DMS153 treated with DMSO at 0.1 percent for 48 hours (cell line): ENCODE measurements around the gene ARMC9.

Experiments used
- DNase-seq: peaks from one replicate; lab custom pipeline; 2025; ENCODE audit not compliant: unreplicated experiment; lab: John Stamatoyannopoulos, UW

Gene ARMC9

DNA sequence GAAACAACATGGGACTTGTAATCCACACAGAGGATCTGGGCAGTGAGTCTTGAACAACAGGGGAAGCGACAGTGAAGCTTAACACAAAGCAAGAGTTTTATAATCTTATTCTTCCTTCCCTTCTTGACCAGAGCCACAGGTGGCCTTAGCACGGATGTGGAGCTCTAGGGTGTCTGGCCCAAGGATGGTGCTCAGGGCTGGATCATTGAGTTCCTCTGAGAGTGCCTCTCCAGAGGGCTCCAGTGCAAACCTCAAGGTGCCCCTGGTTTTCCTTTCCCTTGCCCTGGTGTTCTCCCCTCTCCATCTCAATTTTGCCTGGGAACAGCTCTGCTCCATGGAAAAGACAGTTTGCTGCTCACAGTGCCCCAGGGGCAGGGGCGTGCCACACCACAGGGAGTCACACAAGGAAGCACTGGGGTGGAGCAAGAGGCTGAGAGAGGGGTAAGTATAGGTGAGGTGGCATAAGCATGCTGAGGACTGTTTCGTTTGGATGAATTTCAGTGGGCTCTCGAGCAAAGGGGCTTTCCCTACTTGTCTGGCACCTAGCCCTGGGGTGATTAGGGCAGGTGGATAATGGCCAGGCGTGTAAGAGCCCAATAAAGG, 108.5 kb downstream of the ARMC9 start:
- DNase-seq = no peak

DNA sequence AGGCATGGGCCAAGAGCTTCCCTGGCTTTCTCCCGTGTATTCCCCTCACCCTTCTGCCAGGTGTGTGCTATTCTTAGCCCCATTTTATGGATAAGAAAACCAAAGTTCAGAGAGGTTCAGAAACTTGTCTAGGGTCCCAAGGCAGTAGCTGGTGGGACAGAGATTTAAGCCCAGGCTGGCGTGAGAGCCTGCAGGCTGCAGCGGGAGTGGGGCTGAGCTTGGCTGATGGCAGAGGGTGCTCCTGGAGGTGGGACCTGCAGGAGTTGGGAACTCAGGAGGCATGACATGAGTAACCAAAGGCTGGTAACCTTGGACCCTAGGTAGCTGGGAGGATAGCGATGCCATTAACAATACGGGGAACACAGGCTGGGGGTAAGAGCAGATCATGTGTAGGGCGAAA, 109.8 kb downstream of the ARMC9 start:
- no peak for DNase-seq

DNA sequence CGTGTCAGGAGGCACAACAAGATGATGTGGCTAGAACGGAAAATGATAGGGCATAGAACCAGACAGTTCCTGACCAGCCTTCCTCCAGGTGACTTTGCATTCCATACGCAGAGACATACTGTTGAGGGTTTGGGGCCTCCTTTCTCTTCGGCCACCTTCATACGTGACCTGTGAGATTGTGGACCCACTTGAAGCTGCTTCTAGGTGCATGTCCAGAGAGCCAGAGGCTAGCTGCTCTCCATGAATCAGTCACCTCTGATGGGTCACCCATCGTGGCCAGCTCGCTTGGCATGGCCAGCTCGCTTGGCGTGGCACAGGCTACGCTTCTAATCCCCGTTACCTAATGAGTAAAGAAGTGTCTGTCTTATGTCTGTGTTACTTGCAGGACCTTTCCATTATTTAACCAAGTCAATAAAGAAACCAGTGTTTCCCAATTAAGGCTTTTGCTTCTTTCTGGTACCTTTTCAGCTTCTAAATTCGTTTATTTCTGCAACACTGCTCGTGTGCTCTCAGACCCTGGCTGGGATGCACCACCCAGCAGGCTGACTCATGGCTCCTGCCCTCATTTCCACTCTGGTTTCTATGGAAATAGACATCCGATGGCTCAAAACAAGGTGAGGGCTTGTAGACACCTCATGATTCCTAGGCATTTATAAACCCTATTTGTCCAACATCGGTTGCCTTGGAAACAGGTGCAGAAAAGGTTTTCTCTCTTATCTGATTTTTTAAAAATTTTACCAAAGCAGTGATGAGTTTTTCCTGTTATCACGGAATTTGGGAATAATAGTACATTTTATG, 110.4 kb downstream of the ARMC9 start:
- no peak for DNase-seq

DNA sequence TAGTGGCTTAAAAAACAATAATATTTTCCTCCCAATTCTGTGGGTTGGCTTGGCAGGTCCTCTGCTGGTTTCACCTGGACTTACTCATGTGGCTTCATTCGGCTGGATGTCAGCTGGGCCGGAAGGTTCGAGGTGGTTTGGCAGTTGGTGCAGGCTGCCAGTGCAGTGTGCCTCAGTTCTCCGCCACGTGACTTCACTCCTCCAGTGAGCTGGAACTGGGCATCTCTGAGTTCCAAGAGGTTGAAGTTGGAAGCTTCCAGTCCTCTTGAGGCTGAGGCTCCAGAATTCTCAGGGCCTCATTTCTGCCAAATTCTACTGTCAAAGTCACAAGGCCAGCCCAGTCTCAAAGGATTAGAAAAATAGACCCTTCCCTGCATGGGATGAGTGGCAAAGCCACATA, 113.6 kb downstream of the ARMC9 start:
- no peak for DNase-seq

DNA sequence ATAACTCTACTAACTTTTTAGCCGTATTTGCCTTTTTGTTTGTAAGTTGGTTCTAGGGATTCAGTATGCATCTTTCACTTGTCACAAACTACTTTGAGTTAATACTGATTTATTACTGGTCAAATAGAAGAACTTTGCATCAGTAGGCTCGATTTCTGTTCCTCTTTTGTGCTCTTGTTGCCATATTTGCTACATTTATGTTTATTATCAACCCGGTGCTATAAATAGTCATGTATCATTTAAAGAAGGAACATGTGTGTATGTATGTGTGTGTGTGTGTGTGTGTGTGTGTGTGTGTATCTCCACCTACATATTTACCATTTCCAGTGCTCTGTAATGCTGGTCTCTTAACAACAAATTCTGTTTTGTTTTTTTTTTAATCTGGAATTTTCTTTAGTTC, 117.5 kb downstream of the ARMC9 start:
- DNase-seq = no peak

DNA sequence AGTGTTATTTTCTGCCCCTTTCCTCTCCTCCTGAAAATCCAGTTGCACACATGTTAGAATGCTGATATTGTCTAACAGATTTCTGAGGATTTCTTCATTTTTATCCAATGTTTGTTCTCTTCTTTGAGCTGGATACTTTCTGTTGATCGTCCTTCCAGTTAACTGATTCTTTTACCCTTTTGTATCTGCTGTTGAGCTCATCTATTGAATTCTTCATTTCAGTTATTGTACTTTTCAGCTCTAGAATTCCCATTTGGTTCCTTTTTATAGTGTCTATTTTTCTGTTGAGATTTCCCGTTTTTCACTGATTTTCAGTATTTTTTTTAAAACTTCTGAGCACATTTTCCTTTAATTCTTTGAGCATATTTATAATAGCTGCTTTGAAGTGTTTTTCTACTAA, 119.1 kb downstream of the ARMC9 start:
- DNase-seq = no peak

DNA sequence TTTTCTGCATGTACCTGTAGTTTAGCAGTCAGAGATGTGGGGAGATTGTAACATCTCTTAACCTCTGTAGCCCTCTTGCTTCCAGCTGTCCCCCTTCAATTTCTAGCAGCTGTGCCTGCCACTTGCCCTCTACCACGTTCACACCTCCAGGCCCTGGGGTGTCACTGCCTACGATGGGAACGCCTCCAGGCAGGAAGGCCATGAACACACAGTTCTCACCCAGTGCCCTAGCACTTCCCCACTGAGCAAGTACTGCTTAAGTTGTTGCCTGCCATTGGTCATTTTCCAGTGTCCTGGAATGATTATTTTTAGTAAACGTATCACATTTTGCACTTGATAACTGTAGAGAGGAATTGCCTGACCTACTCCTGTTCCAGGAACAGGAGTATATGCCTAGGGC, 120.0 kb downstream of the ARMC9 start:
- no peak for DNase-seq

DNA sequence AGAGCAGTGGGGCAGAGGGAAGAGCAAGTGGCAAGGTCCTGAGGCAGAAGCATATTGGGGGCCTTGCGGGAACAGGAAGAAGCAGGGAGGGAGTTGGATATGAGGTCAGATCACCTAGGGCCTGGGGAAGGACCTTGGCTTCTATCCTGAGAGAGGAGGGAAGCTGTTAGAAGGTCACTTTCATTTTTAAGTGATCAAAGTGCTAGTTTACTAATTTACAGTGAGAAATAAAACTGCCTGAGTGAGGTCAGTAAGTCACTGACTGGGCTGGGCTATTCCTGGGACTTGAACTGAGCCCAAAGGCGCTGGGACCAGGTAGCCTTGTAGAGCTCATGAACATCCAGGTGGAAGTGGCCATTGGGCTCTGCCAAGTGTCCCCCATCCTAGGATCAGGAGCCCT, 120.5 kb downstream of the ARMC9 start:
- DNase-seq = no peak

DNA sequence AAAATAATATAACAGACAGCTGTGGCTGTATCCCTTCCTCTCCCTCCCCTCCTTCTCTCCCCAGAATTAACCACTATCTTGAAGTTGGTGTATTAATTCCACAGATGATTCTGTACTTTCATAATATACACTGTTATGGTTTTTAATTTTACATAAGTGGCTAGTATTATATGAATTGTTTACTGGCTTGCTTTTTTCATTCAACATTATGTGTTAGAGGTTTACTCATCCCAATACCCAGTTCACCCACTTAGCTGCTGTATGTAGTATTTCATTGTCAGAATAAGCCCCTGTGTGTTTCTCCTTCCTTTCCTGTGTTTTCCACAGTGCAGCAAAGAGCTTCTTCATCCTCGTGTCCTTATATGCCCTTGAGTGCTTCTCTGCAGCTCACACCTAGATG, 121.4 kb downstream of the ARMC9 start:
- no peak for DNase-seq

DNA sequence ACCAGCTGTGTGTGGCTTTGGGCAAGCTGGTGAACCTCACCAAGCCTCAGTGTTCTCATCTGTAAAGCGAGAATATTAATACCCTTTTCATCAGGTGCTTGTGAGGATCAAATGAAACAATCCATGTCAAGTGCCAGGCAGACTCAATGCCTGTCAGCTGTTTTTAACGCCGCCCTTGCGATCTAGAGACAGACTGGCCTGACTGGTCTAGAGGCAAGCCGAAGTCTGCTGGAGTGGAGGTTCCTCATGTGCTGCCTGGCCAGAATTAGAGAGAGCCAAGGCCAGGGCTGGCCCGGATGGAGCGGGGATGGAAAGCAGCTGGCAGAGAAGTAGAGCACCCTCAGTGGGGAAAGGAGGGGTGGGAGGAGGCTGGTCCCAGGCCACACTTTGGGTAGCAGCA, 122.6 kb downstream of the ARMC9 start:
- DNase-seq = no peak

DNA sequence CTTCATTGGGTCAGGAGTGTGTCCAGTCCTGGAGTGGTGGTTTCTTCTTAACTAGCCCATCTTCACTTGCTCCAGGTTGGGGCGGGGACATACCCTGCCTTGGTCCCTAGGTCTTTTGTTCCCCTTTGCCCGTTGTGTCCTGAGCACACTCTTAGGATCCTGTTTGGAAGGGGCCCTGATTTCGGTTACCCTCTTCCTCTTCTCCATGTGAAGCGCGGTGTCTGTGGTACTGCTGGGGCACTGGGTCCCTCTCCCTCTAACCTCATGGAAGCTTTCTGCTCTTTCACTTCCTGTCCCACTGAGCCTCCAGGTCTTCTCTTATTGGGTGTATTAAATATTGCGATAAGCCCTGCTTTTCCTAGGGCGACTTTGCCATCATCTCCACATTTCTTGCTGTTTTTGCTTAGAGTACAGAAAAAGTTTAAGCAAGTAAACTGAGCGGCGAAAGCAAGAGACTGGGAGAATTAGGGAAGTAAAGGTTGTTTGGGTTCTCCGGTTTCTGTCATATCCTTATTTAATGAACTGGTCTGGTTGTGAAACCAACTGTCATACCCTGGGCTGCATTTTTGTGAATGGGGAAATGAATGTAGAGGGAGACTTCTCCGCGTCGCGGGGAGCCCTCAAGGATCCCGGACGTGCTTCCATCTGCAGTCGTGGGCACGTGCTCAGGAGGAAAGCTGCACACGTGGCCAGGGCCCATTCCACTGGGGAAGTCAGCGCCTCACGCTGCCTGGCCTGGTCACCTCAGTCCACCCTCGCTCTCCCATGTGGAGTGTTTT, 123.3 kb downstream of the ARMC9 start:
- DNase-seq = no peak

DNA sequence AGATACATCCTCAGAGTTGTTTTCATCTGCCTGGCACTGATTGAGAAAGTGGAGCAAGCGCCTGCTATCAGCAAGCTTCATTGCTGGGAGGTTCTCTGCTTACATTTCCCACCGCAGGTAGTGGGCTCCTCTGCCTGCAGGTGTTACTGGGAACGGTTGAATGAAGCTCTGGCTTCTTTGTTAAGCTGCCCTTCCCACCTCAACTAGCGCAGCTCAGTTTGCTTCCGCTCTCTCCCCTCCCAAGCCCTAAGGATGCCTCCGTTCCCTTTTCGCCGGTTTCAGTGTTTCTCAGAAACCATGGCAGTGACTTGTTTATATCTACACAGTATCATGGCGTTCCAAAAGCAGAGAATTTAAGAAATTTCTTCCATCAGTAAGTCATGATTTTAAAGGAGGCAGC, 124.9 kb downstream of the ARMC9 start:
- no peak for DNase-seq

DNA sequence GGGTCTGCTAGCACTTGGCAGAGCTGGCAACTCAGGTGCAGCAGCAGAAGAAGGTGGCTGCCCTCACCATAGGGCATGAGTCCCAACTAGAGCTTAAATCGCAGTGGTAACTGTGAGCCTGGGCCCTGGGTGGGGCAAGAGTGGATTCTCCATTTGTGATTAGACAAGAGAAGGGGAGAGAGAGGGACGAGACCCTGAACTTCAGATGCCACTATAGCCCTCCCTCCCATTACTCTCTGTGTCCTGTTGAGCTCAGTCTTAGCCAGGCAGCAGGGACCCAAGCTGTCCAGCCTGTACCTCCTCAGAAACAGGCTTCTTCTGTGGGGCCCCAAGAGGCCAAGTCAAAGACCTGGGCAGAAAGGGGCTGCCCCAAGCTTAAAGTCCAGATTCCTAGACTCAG, 127.4 kb downstream of the ARMC9 start:
- DNase-seq = no peak

DNA sequence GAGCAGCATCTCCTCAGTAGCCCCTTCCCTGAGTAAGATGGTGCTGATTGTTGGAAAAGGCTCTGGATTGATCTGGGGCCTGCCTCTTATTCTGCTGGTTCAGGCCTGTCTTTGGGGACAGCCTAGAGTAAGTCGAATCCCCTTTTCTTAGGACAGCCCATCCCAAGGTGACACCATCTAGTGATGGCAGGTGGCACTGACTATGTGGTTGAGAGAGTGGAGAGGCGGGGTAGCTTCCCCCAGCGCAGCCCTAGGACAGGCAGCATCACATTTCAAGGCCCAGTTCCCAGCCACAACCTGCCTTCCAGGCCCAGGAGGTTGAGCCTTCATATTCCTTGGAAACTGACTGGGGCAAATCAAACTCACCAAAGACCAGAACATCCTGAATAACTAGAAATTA, 128.0 kb downstream of the ARMC9 start:
- no peak for DNase-seq

DNA sequence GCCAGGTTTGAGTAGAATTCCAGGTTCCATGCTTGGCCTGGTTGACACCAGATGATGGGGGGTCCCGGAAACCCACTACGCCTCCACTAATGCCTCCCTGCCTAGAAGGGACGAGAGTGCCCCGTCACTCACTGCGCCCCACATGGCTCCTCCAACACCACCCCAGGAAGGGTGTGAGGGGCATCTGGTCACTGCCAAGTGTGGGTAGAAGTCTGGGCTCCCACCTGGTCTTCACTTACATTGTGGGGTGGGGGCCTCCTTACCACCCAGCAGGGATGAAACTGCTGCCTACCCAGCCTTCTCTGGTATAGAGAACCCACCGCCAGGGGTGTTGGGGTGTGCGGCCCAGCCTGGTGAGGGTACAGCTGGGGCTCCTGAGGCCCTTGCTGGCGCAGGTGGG, 131.9 kb downstream of the ARMC9 start:
- DNase-seq = no peak

DNA sequence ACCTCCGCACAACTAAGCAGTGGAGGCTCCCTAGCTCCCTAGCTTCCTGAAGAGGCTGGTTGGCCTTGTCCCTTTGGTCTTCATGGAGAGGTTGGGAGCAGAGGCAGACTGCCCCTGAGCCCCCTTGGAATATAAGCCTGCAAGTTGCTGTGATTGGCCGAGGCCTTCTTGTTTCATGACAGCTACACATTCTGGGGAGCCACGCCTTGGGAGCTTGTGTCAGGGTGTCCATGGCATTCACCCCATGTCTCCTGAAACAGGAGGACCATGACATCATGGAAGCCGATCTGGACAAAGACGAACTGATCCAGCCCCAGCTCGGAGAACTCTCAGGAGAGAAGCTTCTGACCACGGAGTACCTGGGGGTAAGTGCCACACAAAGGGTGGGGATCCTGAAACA, 133.1 kb downstream of the ARMC9 start:
- DNase-seq = no peak

DNA sequence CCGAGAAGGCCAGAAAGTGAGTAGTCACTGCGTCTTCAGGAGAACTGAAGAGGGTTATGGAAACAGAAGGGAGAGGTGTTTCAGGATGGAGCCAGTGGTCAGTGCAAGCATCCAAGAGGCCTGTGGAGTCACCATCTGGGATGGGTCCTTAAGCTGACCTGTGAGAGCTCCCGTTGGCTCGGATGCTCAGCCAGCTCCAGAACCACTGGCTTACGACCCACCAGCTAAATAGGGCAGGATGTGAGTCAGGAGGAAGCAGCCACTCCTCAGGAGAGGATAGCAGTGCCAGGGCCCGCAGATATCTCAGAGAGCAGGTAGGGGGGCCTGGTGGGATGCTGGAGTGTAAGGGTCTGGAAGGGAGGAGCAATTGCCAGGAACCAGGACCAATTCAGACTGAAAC, 134.0 kb downstream of the ARMC9 start:
- no peak for DNase-seq

DNA sequence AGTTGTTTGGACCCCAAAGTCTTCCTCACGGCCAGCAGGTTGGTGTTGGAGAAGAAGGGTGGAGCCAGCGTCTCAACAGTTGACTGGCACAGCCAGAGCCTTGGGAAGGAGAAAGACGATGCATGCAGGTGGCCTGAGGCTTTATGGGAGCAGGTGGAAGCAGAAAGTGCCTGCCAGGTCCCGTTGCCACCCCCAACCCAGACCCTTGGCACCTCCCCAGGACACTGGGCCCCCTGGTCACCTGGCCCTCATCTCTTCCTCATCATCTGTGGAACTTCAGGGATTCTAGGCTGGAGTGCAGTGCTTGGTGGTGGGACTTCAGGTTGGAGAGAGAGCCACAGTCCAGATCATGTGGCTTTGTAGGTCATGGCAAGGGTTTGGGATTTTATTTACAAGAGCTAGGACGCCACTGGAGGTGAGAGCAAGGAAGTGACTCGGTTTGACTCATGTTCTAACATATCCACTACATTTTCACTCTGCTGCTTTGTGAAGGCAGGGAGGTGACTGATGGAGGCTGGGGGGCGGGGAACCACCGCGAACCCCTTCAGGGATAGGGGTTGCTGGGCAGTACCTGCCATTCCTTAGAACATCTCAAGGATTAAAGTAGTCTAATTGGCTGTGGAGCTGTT, 134.6 kb downstream of the ARMC9 start:
- no peak for DNase-seq

DNA sequence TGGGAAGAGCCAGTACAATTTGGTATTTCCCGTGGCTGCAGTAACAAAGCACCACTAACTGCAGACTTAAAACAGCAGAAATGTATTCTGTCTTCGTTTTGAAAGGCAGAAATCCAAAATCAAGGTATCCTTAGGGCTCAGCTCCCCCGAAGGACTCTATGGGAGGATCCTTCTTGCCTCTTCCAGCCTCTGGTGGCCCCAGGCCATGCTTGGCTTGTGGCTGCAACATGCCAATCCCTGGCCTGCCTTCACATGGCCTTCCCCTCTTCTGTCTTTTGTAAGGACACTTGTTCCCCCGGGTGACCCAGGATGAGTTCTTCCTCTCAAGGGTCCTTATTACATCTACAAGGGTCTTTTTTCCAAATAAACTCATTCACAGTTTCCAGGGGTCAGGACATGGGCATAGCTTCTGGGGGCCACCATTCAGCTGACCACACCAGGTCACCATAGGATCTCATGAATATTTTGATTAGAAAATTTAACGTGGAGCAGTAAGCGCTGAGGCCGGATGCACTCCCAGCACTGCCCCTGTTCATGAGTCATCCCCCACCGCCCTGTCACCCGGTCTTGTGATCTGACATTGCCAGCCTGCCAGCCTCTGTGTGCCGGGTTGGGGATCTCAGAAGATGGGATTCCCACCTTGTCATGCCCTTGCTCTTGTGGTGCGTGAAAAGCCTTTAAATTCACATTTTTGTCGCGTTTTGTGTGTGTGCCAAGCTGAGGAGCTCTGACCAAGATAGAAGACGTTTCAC, 135.9 kb downstream of the ARMC9 start:
- no peak for DNase-seq

DNA sequence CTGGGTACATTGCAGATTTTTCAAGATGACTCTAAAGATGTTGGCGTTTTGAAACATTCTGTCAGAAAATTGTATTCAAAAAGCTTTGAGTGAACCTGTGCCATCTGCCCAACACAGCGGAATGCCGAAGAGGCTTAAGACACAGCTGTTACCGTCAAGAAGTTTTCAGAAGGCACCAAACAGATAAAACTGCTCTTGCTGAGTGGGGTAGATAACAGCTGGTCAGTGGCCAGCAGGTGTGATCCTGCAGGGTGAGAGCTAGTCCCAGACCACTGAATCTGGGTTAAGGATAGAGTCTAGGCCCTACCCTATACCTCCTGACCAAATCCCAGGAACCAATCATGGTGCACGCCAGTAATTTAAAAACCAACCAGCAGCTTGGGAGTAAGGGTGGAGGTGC, 136.6 kb downstream of the ARMC9 start:
- DNase-seq = no peak

DNA sequence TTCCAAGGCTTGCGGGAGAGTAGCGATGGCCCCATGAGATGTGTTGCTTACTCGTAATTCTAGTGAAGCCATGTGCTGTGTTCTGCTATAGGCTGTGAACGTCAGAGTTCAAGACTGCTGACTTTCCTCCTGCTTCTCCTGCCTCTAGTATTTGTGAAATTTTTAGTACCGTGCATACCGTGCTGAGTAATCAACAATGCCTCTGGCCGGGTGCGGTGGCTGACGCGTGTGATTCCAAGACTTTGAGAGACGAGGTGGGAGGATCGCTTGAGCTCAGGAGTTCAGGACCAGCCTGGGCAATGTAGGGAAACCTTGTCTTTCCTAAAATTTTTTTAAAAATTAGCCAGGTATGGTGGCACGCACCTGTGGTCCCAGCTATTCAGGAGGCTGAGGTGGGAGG, 137.2 kb downstream of the ARMC9 start:
- DNase-seq = no peak
